NCI-H1105 (cell line): ENCODE results near the gene EXOC3L4.

Experiments
- DNase-seq: peaks from one replicate; lab custom pipeline; 2025; lab: John Stamatoyannopoulos, UW

Gene EXOC3L4

GRCh38 chr14:103133210-103134140 lies 39.0 kb downstream of the EXOC3L4 start:
- DNase-seq, result no peak

- DNase-seq, result no peak
These were observed 39.9 kb downstream of the EXOC3L4 start for GRCh38 chr14:103134405-103134804.

GRCh38 chr14:103134919-103135318 lies 40.4 kb downstream of the EXOC3L4 start:
- no peak for DNase-seq

DNA sequence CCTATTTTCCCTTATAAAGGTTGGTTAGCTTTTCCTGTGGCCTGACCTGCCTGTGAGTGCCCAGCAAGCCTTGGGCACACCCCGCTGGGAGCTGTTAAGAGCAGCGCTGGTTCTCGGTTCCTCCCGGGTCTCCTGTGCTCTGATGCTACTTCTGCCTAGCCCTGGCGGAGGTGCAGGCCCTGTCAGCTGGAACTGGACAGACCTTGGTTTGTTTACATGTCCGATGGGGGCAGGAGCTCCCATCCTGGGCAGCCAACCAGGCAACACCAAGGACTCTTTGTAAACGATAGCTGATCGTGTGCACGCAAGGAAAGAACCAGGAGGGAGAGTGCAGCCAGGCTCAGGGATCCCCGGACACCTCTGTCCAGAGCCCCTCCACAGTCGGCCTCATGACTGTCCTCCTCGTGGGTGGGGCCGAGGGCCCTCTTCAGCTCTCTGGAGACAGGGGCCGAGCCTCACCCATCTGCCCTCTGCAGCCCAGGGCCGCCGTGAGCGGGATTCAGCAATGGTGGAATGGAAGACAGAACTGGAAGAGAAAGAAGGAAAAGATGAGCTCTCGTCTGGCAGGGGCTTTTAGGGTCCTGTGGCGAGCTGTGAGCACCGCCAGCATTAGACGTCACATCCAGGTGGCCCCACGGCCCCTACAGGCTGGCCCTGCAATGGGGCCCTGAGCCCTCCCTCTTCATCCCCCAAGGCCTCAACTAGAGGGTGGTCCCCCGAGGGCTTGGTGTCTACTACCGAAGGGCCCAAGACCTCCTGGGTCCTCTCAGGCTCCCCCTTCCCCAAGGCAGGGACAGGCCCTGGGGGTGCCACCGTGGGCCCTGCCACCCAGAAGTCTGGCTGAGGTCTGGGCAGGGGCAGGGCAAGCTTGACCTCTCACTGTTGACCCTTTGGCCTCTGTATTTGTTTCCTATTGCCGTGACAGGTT lies 41.1 kb downstream of the EXOC3L4 start:
- no peak for DNase-seq

DNA sequence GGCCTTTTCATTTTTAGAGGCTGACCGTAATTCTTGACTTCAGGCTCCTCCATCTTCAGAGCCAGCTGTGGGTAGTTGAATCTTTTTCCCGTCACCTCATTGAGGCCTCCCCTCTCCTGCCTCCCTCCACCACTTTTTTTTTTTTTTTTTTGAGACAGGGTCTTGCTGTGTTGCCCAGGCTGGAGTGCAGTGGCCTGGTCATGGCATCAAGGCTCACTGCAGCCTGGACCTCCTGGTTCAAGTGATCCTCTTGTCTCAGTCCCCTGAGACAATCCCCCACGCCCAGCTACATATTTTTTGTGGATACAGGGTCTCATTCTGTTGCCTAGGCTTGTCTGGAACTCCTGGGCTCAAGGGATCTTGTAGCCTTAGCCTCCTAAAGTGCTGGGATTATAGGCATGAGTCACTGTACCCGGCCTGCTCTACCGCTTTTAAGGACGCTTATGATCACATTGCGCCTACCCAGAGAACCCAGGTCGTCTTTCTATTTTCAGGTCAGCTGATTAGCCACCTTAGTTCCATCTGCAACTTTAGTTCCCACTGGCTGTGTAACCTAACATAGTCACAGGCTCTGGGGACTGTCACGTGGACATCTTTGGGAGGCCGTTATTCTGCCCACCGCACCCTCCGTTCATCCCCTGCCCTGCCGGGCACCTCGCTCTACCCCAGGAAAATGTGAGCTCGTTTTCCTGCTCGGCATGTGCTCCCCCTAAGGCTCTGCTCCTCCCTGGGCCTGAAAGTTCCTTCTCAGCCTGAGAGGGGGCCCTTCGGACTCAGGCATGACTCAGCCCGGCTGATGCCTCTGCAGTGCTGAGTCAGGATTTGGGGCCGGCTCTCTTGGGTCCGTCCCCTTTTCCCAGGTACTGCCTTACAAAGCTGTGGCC lies 42.1 kb downstream of the EXOC3L4 start:
- no peak for DNase-seq

- DNase-seq, result no peak
These were observed 43.3 kb downstream of the EXOC3L4 start for GRCh38 chr14:103137689-103138300.

DNA sequence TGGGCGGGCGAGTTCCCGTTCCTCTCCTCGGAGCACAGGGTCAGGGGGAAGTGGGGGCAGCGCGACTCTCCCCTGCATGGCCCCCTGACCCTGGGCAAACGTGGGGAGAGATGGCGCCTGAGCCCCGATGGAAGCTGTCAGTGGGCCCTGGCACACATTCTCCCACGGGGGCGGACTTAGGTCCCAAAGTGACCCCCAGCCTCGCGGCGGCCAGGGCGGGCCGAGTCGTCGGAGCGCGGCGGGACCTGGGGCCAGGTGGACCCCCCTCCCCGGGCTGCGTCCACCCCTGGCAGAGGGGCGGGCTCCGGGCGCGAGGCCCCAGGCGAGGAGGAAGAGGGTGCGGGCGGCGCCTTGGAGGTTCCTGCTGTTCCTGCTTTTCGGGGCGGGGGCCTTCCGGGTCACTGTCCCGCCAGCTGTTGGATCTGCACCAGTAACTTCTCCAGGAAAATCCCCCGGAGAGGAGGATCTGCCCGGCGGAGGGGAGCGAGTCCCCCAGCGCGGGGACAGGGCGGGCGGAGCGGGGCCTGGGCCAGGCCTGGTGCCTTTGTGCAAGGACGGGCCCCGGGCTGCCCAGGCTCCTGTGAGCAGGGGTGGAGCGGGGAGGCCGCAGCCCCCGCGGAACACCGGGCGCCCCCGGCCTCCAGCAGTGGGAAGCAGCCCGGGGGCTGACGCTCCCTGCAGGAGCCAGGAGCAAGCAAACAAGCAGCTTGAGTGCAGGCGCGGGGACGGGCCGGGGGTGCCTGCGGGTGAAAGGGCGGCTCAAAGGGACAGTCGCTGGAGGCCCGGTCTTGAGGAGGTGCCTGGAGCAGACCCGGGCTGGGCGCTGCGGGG lies 44.0 kb downstream of the EXOC3L4 start:
- no peak for DNase-seq

- no peak for DNase-seq
These were observed 44.9 kb downstream of the EXOC3L4 start for GRCh38 chr14:103139132-103140025.

DNA sequence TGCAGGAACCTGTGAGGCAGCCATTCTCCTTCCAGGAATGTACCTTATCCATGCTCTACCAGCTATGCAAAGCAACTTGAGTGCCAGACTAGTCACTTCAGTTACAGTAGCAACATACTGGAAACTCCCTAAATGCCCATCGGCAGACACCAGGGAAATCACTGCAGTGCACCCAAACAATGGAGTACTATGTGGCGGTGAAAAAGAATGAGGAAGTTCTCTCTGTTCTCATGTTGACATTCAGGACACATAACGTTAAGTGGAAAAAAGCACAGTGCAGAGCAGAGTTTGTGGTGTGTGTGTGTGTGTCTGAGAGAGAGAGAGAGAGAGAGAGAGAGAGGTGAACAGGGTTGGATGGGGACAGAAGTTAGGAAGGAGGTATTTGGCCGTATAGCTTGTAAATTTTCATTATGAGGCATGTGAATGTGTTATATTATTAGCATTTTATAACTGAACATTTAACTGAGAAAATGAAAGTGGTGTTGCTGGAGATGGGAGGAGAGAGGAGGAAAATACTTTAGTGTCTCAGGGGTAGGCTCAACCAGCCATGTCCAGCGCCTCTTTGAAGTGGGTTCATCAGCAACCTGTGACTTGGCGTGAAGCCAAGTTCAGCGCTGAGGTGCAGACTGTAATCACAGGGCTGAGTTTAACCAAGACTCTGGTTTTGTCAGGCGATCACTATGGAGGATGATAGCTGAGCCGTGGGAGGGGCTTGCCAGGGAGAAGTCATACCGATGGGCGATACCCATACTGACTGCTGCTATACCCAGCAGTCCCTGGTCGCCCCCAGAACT lies 46.0 kb downstream of the EXOC3L4 start:
- peak; percentile 81 for DNase-seq

GRCh38 chr14:103141117-103141796 lies 46.7 kb downstream of the EXOC3L4 start:
- DNase-seq, result peak; percentile 81

DNA sequence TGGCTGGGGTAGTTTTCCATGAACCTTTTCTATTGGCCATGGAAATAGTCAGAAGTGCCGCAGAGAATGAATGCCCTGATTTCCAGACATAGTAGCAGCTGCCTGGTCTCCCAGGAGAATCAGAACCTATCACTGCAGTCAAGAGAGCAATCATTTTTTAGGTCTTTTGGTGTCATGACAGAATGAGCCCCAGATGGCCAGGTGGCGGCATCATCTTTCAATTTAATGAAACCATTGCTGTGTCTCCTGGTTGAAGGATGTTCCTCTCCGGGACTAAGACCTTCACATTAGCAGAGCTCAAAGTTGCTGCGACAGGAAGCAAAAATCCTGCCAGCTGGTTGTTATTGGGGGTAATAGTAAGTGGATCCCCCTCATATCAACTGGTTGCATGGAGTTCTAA lies 47.5 kb downstream of the EXOC3L4 start:
- DNase-seq, result no peak

DNA sequence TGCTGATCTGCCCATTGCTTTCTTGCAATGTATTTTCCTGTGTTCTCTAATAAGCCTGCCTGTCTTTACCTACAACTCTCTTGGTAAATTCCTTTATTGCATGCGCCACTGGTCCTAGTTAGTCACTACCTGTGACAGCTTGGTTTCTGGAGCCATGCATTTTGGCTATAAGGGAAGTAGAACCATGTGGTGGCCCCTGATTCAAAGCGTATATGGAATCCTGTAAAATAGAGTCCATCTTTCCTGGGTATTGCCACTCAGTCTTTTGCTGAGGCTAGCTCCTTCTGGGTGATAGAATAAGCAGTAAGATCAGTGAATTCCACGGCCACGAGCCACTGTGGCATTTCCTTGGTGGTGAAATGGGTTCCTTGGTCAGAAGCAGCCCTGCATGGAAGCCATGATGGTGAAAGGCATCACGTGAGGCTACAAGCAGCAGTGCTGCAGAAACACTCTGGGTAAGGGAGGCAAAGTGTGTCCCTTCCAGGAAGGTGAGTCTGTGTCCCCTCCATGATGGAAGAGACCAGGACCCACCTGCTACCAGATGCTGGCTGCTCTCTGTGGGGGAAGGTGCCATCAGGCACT lies 48.3 kb downstream of the EXOC3L4 start:
- DNase-seq, result no peak

- DNase-seq, result no peak
These were observed 49.0 kb downstream of the EXOC3L4 start for GRCh38 chr14:103143506-103143905.

GRCh38 chr14:103144085-103144484 lies 49.6 kb downstream of the EXOC3L4 start:
- DNase-seq, result no peak

DNA sequence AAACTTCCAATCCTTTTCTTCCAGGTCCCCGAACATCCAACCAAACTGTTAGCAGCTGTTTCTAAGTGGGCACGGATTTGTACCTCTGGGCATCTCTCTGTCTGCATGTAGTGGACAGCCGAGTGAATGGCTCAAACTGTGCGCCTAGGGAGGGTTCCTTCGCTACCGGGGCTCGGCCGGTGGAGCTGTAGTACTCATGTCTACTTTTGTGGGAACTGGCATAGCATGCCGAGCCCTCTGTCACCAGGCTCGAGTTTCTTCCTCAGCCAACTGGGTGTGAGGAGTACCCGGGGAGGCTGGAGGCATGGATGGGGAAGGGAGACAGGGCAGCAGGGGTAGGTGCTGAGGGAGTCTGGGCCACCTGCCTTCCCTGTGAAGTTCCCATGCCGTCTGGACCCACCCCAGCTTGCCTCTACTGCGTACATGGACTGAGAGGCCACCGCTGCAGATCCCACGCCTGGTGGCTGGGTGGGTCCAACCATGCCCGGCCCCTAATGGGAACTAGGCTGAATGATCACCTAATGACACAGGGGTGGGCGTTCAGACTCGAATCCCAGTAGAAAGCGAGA lies 51.7 kb downstream of the EXOC3L4 start:
- no peak for DNase-seq

- no peak for DNase-seq
These were observed 55.1 kb downstream of the EXOC3L4 start for GRCh38 chr14:103149351-103150237.
